ENCODE results near the gene ECSCR. TPM values are rescaled to one million over a fixed set of nuclear protein-coding genes. Genes with fewer than 3 reads are reported as not detected.
"Not testable (repeated sequence)": the region's sequence is repeated elsewhere in the genome, so short reads cannot be mapped to it uniquely, and the experiment has no call there.

Gene ECSCR
- total RNA-seq (2022) = not detected in 2 replicates
- Bru-seq, nascent RNA = not detected
- BruChase-seq, experiment 1, labeled RNA remaining after a 6-hour chase = not detected
- not detected for BruChase-seq, experiment 2, labeled RNA remaining after a 2-hour chase
- long read RNA-seq = 0 reads

GRCh38 chr5:139462586-139463276, at the start of gene ECSCR:
TSS of gene ECSCR (minus strand) at chr5:139462743. CDS start at chr5:139462670, 73 bp downstream.
- Mint-ChIP-seq H3K27me3 (ENCODE audit: unreplicated experiment) (no peaks in the 10 kb centered on the region), H3K4me3 (ENCODE audit: low read depth, unreplicated experiment) (no peak within 1 kb of the TSS), H3K27ac (ENCODE audit: unreplicated experiment) (no peak within 1 kb of the TSS), H3K4me1 (ENCODE audit: low read depth, unreplicated experiment) (peaks cover 12% of the 10 kb centered on the region), H3K36me3 (ENCODE audit: insufficient read depth, unreplicated experiment) (no peaks in the 10 kb centered on the region), H3K9me3 (ENCODE audit: low read depth, unreplicated experiment) (no peaks in the 10 kb centered on the region)
- intact Hi-C loops (cut with micrococcal nuclease; ENCODE audit: unreplicated experiment) = no loop called here
- DNase-seq = no peak
- TF ChIP-seq CTCF (IDR thresholded peaks at IDR 0.05; ENCODE audit: unreplicated experiment) = no peak
- BruUV-seq (replicated peaks) = no TSS peak
- CTCF ChIA-PET = interaction anchor here (1.5 kb wide), 1 partner anchor 20 kb away, joined by 5 read pairs; the partner anchor contains the start of gene STING1

- H3K27ac Mint-ChIP-seq (ENCODE audit: unreplicated experiment); H3K36me3 Mint-ChIP-seq (ENCODE audit: insufficient read depth, unreplicated experiment); H3K9me3 Mint-ChIP-seq (ENCODE audit: low read depth, unreplicated experiment); H3K4me1 Mint-ChIP-seq (ENCODE audit: low read depth, unreplicated experiment); BruUV-seq (replicated peaks); intact Hi-C loops (cut with micrococcal nuclease; ENCODE audit: unreplicated experiment); H3K4me3 Mint-ChIP-seq (ENCODE audit: low read depth, unreplicated experiment); CTCF ChIA-PET; DNase-seq: not testable (repeated sequence)
- H3K27me3 Mint-ChIP-seq (ENCODE audit: unreplicated experiment) = peaks cover 12% of the 10 kb centered on the region
Observed at GRCh38 chr5:139504722-139505121, 42.2 kb upstream of the ECSCR start.

GRCh38 chr5:139503879-139504278, 41.3 kb upstream of the ECSCR start:
- CTCF ChIA-PET; BruUV-seq (replicated peaks); H3K4me3 Mint-ChIP-seq (ENCODE audit: low read depth, unreplicated experiment): not testable (repeated sequence)

GRCh38 chr5:139503036-139503817, 40.7 kb upstream of the ECSCR start:
- H3K36me3 Mint-ChIP-seq (ENCODE audit: insufficient read depth, unreplicated experiment); H3K9me3 Mint-ChIP-seq (ENCODE audit: low read depth, unreplicated experiment); DNase-seq; H3K27ac Mint-ChIP-seq (ENCODE audit: unreplicated experiment); H3K4me3 Mint-ChIP-seq (ENCODE audit: low read depth, unreplicated experiment); H3K4me1 Mint-ChIP-seq (ENCODE audit: low read depth, unreplicated experiment); intact Hi-C loops (cut with micrococcal nuclease; ENCODE audit: unreplicated experiment); BruUV-seq (replicated peaks): not testable (repeated sequence)
- peaks cover 12% of the 10 kb centered on the region for H3K27me3 Mint-ChIP-seq (ENCODE audit: unreplicated experiment)
- CTCF ChIA-PET = interaction anchor here (1.2 kb wide), 1 partner anchor 8 kb away, joined by 3 read pairs; no protein-coding TSS in a partner anchor

More at GRCh38 chr5:139503879-139504278, 41.3 kb upstream of the ECSCR start:
- H3K9me3 Mint-ChIP-seq (ENCODE audit: low read depth, unreplicated experiment); H3K36me3 Mint-ChIP-seq (ENCODE audit: insufficient read depth, unreplicated experiment); DNase-seq; intact Hi-C loops (cut with micrococcal nuclease; ENCODE audit: unreplicated experiment); H3K4me1 Mint-ChIP-seq (ENCODE audit: low read depth, unreplicated experiment); H3K27ac Mint-ChIP-seq (ENCODE audit: unreplicated experiment): not testable (repeated sequence)
- peaks cover 12% of the 10 kb centered on the region for H3K27me3 Mint-ChIP-seq (ENCODE audit: unreplicated experiment)

GRCh38 chr5:139501381-139501780, 38.8 kb upstream of the ECSCR start:
- no peak overlapping the region for H3K4me3 Mint-ChIP-seq (ENCODE audit: low read depth, unreplicated experiment)
- no peak for DNase-seq
- TF ChIP-seq CTCF (IDR thresholded peaks at IDR 0.05; ENCODE audit: unreplicated experiment) = no peak
- H3K9me3 Mint-ChIP-seq (ENCODE audit: low read depth, unreplicated experiment) = peaks cover 2% of the 10 kb centered on the region
- H3K36me3 Mint-ChIP-seq (ENCODE audit: insufficient read depth, unreplicated experiment) = no peaks in the 10 kb centered on the region
- H3K4me1 Mint-ChIP-seq (ENCODE audit: low read depth, unreplicated experiment) = peaks cover 1% of the 10 kb centered on the region
- H3K27me3 Mint-ChIP-seq (ENCODE audit: unreplicated experiment) = peaks cover 12% of the 10 kb centered on the region
- no TSS peak for BruUV-seq (replicated peaks)
- no peak overlapping the region for H3K27ac Mint-ChIP-seq (ENCODE audit: unreplicated experiment)
- CTCF ChIA-PET = no interaction called here
- intact Hi-C loops (cut with micrococcal nuclease; ENCODE audit: unreplicated experiment) = no loop called here

Measured in Calu3 (cell line).